Caco-2 (cell line): Measurements from ENCODE around the gene GRAMD1A. TPM values are rescaled to one million over a fixed set of nuclear protein-coding genes. Genes with fewer than 3 reads are reported as not detected.

Source experiments
- Bru-seq: library from RNA; stranded (reverse); fragments of 400-500 nt; gene quantifications from one replicate; lab custom pipeline; 2021; lab: Mats Ljungman, UMichigan
- BruChase-seq, 2 experiments: library from RNA; stranded (reverse); fragments of 400-500 nt; gene quantifications; one replicate each; lab custom pipeline; 2021; lab: Mats Ljungman, UMichigan
- BruUV-seq: library from RNA; stranded (reverse); fragments of 400-500 nt; replicated peaks from 2 replicates; lab custom pipeline; 2021; lab: Mats Ljungman, UMichigan
- CTCF ChIA-PET: fragments of 300-600 bp; sonication (Branson Sonifier 250); formaldehyde crosslinking; loops from one replicate; lab custom pipeline; 2022; ENCODE audit warnings: antibody characterized with exemption; lab: Charles Lee
- POLR2A ChIA-PET: fragments of 300-600 bp; sonication (Branson Sonifier 250); formaldehyde crosslinking; loops from one replicate; lab custom pipeline; 2022; ENCODE audit warnings: antibody characterized with exemption; lab: Charles Lee
- DNase-seq, 2 experiments: peaks; one replicate each; pipeline versions ENCODE4 v3.0.0 to v3.0.0-alpha.2; 2020 to 2022
- H3K27me3 ChIP-seq: replicated peaks from 2 replicates; pipeline ENCODE4 v1.6.0; 2011; ENCODE audit warnings: low read length; ENCODE audit not compliant: control insufficient read depth, insufficient read depth
- H3K36me3 ChIP-seq: 2 replicates; pipeline ENCODE4 v1.5.1; 2011; ENCODE audit warnings: low read length; ENCODE audit not compliant: control insufficient read depth, insufficient read depth
- H3K4me1 ChIP-seq: fragments of 250-450 bp; sonication (Bioruptor Pico); 2 replicates; pipeline ENCODE4 v1.5.1; 2020; ENCODE audit warnings: mild to moderate bottlenecking
- H3K4me3 ChIP-seq: 2 replicates; pipeline ENCODE4 v1.5.1; 2011; ENCODE audit warnings: low read depth, mild to moderate bottlenecking, control low read depth, low read length
- H3K9me3 ChIP-seq: fragments of 250-450 bp; sonication (Bioruptor Pico); 2 replicates; pipeline ENCODE4 v1.5.1; 2020; ENCODE audit warnings: mild to moderate bottlenecking, moderate library complexity
- H3K27ac Mint-ChIP-seq: one replicate; pipeline ENCODE4 v1.8.0; 2022; ENCODE audit warnings: mixed read lengths; ENCODE audit not compliant: unreplicated experiment
- H3K27me3 Mint-ChIP-seq: one replicate; pipeline ENCODE4 v1.8.0; 2022; ENCODE audit warnings: mixed read lengths; ENCODE audit not compliant: insufficient read depth, unreplicated experiment
- H3K36me3 Mint-ChIP-seq: one replicate; pipeline ENCODE4 v1.8.0; 2022; ENCODE audit warnings: mild to moderate bottlenecking, mixed read lengths; ENCODE audit not compliant: insufficient read depth, unreplicated experiment
- H3K4me1 Mint-ChIP-seq: one replicate; pipeline ENCODE4 v1.8.0; 2022; ENCODE audit warnings: low read depth, mixed read lengths; ENCODE audit not compliant: unreplicated experiment
- H3K4me3 Mint-ChIP-seq: one replicate; pipeline ENCODE4 v1.8.0; 2022; ENCODE audit warnings: mild to moderate bottlenecking, moderate library complexity, mixed read lengths; ENCODE audit not compliant: unreplicated experiment
- H3K9me3 Mint-ChIP-seq: one replicate; pipeline ENCODE4 v1.8.0; 2022; ENCODE audit warnings: mixed read lengths; ENCODE audit not compliant: unreplicated experiment
- intact Hi-C: fragments of 100-400 bp; cut with micrococcal nuclease; formaldehyde crosslinking; loops from one replicate; pipeline ENCODE4 v1.10.0; 2022; ENCODE audit not compliant: unreplicated experiment
- long read RNA-seq: library from polyadenylated mRNA; stranded (forward); transcript quantifications from one replicate; pipeline ENCODE4 v2.0.0, GENCODE V29; 2022
- total RNA-seq: library from RNA; stranded (reverse); gene quantifications from 2 replicates; pipeline ENCODE4 v1.2.3, GENCODE V29; 2022
- TF ChIP-seq, protein P1 (sequence below), 2 experiments: fragments of 200-600 bp in 1 of 2; IDR thresholded peaks; 1 replicate in 1 of 2; 2 replicates in 1 of 2; pipeline versions ENCODE4 v1.5.1 to v1.8.0; 2011 to 2022; ENCODE audit warnings: antibody characterized with exemption in 1 of 2, control low read depth in 1 of 2, inconsistent platforms in 1 of 2, low read depth in 1 of 2, low read length in 1 of 2, mild to moderate bottlenecking in 1 of 2, moderate library complexity in 1 of 2; ENCODE audit not compliant: insufficient read depth in 1 of 2, severe bottlenecking in 1 of 2, unreplicated experiment in 1 of 2

The GRAMD1A gene
- 110 and 132 TPM in 2 replicates for total RNA-seq
- percentile 80 among the genes with signal in this experiment for Bru-seq, nascent RNA
- BruChase-seq, experiment 1, labeled RNA remaining after a 2-hour chase, result percentile 77 among the genes with signal in this experiment
- percentile 83 among the genes with signal in this experiment for BruChase-seq, experiment 2, labeled RNA remaining after a 6-hour chase
- long read RNA-seq, transcript GRAMD1A-207 (9 exons, 2,277 nt), result major isoform, 10 of 214 reads
- long read RNA-seq, partial matches to known transcripts, result 57 of 214 reads
- long read RNA-seq, other reads (novel, unspliced or antisense), result 147 of 214 reads

DNA sequence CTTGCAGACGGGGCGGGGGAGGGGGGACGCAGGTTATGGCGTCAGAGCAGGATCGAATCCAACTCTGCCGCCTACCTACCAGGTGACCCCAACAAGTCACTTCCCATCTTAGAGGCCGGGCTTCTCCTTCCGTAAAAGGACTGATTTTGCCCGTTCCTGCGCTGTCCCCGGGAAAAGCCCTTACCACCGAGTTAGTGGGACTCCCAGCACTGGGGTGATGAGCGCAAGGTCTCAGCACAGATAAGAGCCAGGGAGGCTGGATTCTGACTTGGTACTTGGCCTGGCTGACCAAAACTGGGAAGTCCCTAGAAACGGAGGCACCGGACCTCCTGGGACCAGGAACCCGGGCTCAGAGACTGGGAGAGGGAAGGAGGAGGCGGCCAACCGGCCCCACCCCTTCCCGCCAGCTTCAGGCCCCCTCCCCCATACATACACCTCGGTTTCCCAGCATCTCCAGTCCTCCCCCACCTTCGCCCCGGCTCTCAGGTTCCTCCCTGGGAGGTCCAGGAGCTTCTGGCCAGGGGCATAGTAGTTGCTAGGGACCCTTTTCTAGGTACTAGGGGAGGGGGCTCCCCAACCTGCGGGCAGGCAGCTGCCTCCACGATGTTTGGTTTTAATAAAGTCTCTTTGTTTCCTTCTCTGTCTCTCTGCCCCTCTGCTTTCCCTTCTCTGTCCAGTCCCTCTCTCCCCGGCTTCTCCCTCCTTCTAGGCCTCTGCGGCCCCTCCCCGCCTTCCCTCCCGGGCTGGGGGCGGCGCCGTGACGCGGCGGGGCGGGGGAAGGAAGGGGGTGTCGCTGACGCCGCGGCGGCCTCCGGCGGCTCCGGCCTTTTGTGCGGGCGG, at the start of gene GRAMD1A:
Gene GRAMD1A, plus strand, starts transcription at position 826 of the 840 bp plus-strand sequence. CDS start 156 bp downstream, outside the sequence.
- peaks cover 46% of the 10 kb centered on the region for H3K4me1 Mint-ChIP-seq
- H3K27me3 ChIP-seq, result no peaks in the 10 kb centered on the region
- H3K9me3 Mint-ChIP-seq, result no peaks in the 10 kb centered on the region
- TF ChIP-seq, protein P1, sequence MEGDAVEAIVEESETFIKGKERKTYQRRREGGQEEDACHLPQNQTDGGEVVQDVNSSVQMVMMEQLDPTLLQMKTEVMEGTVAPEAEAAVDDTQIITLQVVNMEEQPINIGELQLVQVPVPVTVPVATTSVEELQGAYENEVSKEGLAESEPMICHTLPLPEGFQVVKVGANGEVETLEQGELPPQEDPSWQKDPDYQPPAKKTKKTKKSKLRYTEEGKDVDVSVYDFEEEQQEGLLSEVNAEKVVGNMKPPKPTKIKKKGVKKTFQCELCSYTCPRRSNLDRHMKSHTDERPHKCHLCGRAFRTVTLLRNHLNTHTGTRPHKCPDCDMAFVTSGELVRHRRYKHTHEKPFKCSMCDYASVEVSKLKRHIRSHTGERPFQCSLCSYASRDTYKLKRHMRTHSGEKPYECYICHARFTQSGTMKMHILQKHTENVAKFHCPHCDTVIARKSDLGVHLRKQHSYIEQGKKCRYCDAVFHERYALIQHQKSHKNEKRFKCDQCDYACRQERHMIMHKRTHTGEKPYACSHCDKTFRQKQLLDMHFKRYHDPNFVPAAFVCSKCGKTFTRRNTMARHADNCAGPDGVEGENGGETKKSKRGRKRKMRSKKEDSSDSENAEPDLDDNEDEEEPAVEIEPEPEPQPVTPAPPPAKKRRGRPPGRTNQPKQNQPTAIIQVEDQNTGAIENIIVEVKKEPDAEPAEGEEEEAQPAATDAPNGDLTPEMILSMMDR (IDR thresholded peaks at IDR 0.05; ENCODE audit: insufficient read depth in 1 of 2, low read depth in 1 of 2, low read length in 1 of 2, severe bottlenecking in 1 of 2, unreplicated experiment in 1 of 2), result no peak
- H3K27ac Mint-ChIP-seq, result peak within 1 kb of the TSS; percentile 98
- H3K4me1 ChIP-seq, result peaks cover 53% of the 10 kb centered on the region
- peaks cover 20% of the 10 kb centered on the region for H3K36me3 Mint-ChIP-seq
- BruUV-seq, result TSS peak; percentile 90
- ChIA-PET CTCF (interaction anchor here (0.6 kb wide), 1 partner anchor 42 kb away, joined by 3 read pairs; the partner anchor contains the start of gene HPN), POLR2A (interaction anchor here (0.6 to 0.7 kb wide), 4 partner anchors 8 to 1627 kb away, joined by 3 to 10 read pairs (median 6); no protein-coding TSS in a partner anchor)
- no peaks in the 10 kb centered on the region for H3K9me3 ChIP-seq
- H3K27me3 Mint-ChIP-seq, result no peaks in the 10 kb centered on the region
- H3K36me3 ChIP-seq, result peaks cover 3% of the 10 kb centered on the region; the same call in 1 of the 2 replicates
- DNase-seq, result peak; percentile 90 to 94
- intact Hi-C loops, result loop anchor here (1.0 kb wide), 1 partner anchor 26 kb away; no protein-coding TSS in a partner anchor
- H3K4me3 Mint-ChIP-seq, result peak within 1 kb of the TSS; percentile 99
- peak within 1 kb of the TSS; percentile 90 for H3K4me3 ChIP-seq

DNA sequence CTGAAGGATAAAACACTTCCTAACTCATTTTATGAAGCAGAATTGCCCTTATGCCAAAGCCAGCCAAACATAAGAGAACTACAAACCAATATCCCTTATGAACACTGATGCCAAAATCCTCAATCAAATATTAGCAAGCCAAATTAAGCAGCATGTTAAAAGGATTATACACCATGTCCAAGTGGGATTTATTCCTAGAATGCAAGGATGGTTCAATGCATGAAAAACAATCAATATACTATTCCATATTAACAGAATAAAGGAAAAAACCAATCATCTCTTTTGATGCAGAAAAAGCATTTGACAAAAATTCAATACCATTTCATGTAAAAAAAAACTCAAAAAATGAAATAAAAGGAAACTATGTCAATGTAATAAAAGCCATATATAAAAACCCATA, 47.0 kb upstream of the GRAMD1A start:
- Mint-ChIP-seq H3K27ac (no peak overlapping the region), H3K4me1 (no peaks in the 10 kb centered on the region), H3K36me3 (peaks cover 6% of the 10 kb centered on the region), H3K4me3 (no peak overlapping the region), H3K9me3 (peaks cover 80% of the 10 kb centered on the region), H3K27me3 (no peaks in the 10 kb centered on the region)
- BruUV-seq, result no TSS peak
- ChIA-PET POLR2A (no interaction called here), CTCF (no interaction called here)
- Histone ChIP-seq H3K4me3 (no peak overlapping the region), H3K27me3 (no peaks in the 10 kb centered on the region), H3K9me3 (peaks cover 49% of the 10 kb centered on the region), H3K4me1 (no peaks in the 10 kb centered on the region), H3K36me3 (peaks cover 5% of the 10 kb centered on the region)
- TF ChIP-seq, protein P1 (IDR thresholded peaks at IDR 0.05; ENCODE audit: insufficient read depth in 1 of 2, low read depth in 1 of 2, low read length in 1 of 2, severe bottlenecking in 1 of 2, unreplicated experiment in 1 of 2), result no peak
- intact Hi-C loops, result no loop called here
- no peak for DNase-seq
